ENCODE results near the gene HAUS2. TPM values are rescaled to one million over a fixed set of nuclear protein-coding genes. Genes with fewer than 3 reads are reported as not detected.
A peak's percentile ranks its signal among the peaks of the same experiment; 100 is the strongest.

The HAUS2 gene
- total RNA-seq (10 to 100 TPM; 15.3 to 33.7 (median 19.9) TPM), polyA plus RNA-seq (10 to 100 TPM in 1 of 3 donors, 1 to 10 TPM in 2; 6.7 to 13.7 (median 8.7) TPM)
- long read RNA-seq, donor 1, partial matches to known transcripts: 0 of 7 reads
- long read RNA-seq, donor 1, other reads (novel, unspliced or antisense): 0 of 7 reads
- long read RNA-seq, donor 2, partial matches to known transcripts: 0 of 6 reads
- long read RNA-seq, donor 2, other reads (novel, unspliced or antisense): 0 of 6 reads

GRCh38 chr15:42548249-42549031 lies at the start of gene HAUS2, which contains the start of gene LRRC57:
TSS of gene HAUS2 (plus strand) at chr15:42548838. CDS start at chr15:42548873, 35 bp downstream.
TSS of gene LRRC57 (minus strand) at chr15:42548793. CDS start at chr15:42548434, 359 bp downstream.
- Histone ChIP-seq H3K4me3 (peak within 1 kb of the TSS; percentile 75 to 99 (median 86)), H3K4me1 (peaks cover 10 to 86% (median 52%) of the 10 kb centered on the region in 6 donors), H3K27ac (peak within 1 kb of the TSS; percentile 90 to 99 (median 94)), H3K27me3 (replicated peaks in 1 of 7) (no peaks in the 10 kb centered on the region), H3K36me3 (peaks cover 0 to 42% (median 13%) of the 10 kb centered on the region in 6 donors), H3K9me3 (no peaks in the 10 kb centered on the region)
- DNase-seq: peak; percentile 97
- TF ChIP-seq CTCF (IDR thresholded peaks at IDR 0.05 in 8 of 11, conservative IDR thresholded peaks at IDR 0.05 in 3 of 11): peak in 2 of 11 experiments; percentile 10 to 21
- TF ChIP-seq POLR2AphosphoS5 (IDR thresholded peaks at IDR 0.05): peak; percentile 97 to 98 (median 98)
- peak in 1 of 3 donors; percentile 77 for TF ChIP-seq POLR2A (IDR thresholded peaks at IDR 0.05)
- 0 to 3% (median 0%) methylated on average over 28 to 71 of the region's 71 CpGs for WGBS, 5 donors
- intact Hi-C loops (cut with DNase I; ENCODE audit: low total_unique reads): loop anchor here (5.0 kb wide), 1 partner anchor 99 kb away; no protein-coding TSS in a partner anchor

- 61 to 74% (median 67%) methylated on average over 12 of the region's 12 CpGs for WGBS, 5 donors
- intact Hi-C loops (cut with DNase I; ENCODE audit: low total_unique reads): no loop called here
- peak overlapping the region in 7 of 8 donors; percentile 44 to 96 (median 59) for H3K27ac ChIP-seq
- H3K36me3 ChIP-seq: peaks cover 0 to 7% (median 0%) of the 10 kb centered on the region in 6 donors
- peaks cover 72 to 97% (median 91%) of the 10 kb centered on the region in 6 donors for H3K4me1 ChIP-seq
- no peak for TF ChIP-seq POLR2A (IDR thresholded peaks at IDR 0.05)
- no peak for TF ChIP-seq POLR2AphosphoS5 (IDR thresholded peaks at IDR 0.05)
- no peak for TF ChIP-seq CTCF (IDR thresholded peaks at IDR 0.05 in 8 of 11, conservative IDR thresholded peaks at IDR 0.05 in 3 of 11)
- H3K27me3 ChIP-seq (replicated peaks in 1 of 7): no peaks in the 10 kb centered on the region
- no peaks in the 10 kb centered on the region for H3K9me3 ChIP-seq
- H3K4me3 ChIP-seq: peak overlapping the region in 1 of 8 donors; percentile 2
- no peak for DNase-seq
These were observed 48.6 kb upstream of the HAUS2 start for GRCh38 chr15:42499858-42500609.

GRCh38 chr15:42502477-42502876 lies 46.2 kb upstream of the HAUS2 start:
- H3K27ac ChIP-seq: peak overlapping the region in 4 of 8 donors; percentile 52 to 67 (median 59)
- H3K27me3 ChIP-seq (replicated peaks in 1 of 7): no peaks in the 10 kb centered on the region
- peaks cover 60 to 99% (median 82%) of the 10 kb centered on the region in 6 donors for H3K4me1 ChIP-seq
- no peak for DNase-seq
- H3K4me3 ChIP-seq: no peak overlapping the region
- intact Hi-C loops (cut with DNase I; ENCODE audit: low total_unique reads): no loop called here
- no peak for TF ChIP-seq POLR2AphosphoS5 (IDR thresholded peaks at IDR 0.05)
- no peak for TF ChIP-seq CTCF (IDR thresholded peaks at IDR 0.05 in 8 of 11, conservative IDR thresholded peaks at IDR 0.05 in 3 of 11)
- no peak for TF ChIP-seq POLR2A (IDR thresholded peaks at IDR 0.05)
- peaks cover 0 to 19% (median 0%) of the 10 kb centered on the region in 6 donors for H3K36me3 ChIP-seq
- no peaks in the 10 kb centered on the region for H3K9me3 ChIP-seq
- 72 to 87% (median 78%) methylated on average over 4 of the region's 4 CpGs for WGBS, 5 donors
